MM.1S (cell line): ENCODE measurements around the gene SFXN5.

Experiments used
- DNase-seq: peaks from one replicate; pipeline ENCODE4 v3.0.0-alpha.2; 2015
- H2AFZ ChIP-seq: fragments of 300-600 bp; sonication (generic); 2 replicates; pipeline ENCODE4 v1.6.0; 2016; ENCODE audit warnings: antibody characterized with exemption, low read length
- H3F3A ChIP-seq: fragments of 300-600 bp; sonication (generic); 2 replicates; pipeline ENCODE4 v1.6.1; 2016; ENCODE audit warnings: mild to moderate bottlenecking, antibody characterized with exemption, low read length, moderate library complexity, mixed read lengths; ENCODE audit not compliant: insufficient read depth
- H3K27ac ChIP-seq: fragments of 300-600 bp; sonication (generic); 2 replicates; pipeline ENCODE4 v1.5.1; 2016; ENCODE audit warnings: mild to moderate bottlenecking, low read length
- H3K27me3 ChIP-seq: fragments of 300-600 bp; sonication (generic); replicated peaks from 2 replicates; pipeline ENCODE4 v1.6.0; 2016; ENCODE audit warnings: low read length; ENCODE audit not compliant: insufficient read depth
- H3K36me3 ChIP-seq: fragments of 300-600 bp; sonication (generic); replicated peaks from 2 replicates; pipeline ENCODE4 v1.6.1; 2016; ENCODE audit warnings: mild to moderate bottlenecking, low read length, mixed read lengths; ENCODE audit not compliant: insufficient read depth
- H3K4me1 ChIP-seq: fragments of 300-600 bp; sonication (generic); 2 replicates; pipeline ENCODE4 v1.6.1; 2016; ENCODE audit warnings: low read length, mixed read lengths
- H3K4me2 ChIP-seq: fragments of 300-600 bp; sonication (generic); 2 replicates; pipeline ENCODE4 v1.6.0; 2016; ENCODE audit warnings: low read depth, low read length
- H3K4me3 ChIP-seq: fragments of 300-600 bp; sonication (generic); 2 replicates; pipeline ENCODE4 v1.5.1; 2016; ENCODE audit warnings: low read length, mixed read lengths
- H3K79me2 ChIP-seq: fragments of 300-600 bp; sonication (generic); 2 replicates; pipeline ENCODE4 v1.6.1; 2016; ENCODE audit warnings: mixed run types, low read length, mixed read lengths
- H3K9ac ChIP-seq: fragments of 300-600 bp; sonication (generic); 2 replicates; pipeline ENCODE4 v1.6.1; 2016; ENCODE audit warnings: low read length, mixed read lengths
- H3K9me2 ChIP-seq: fragments of 300-600 bp; sonication (generic); replicated peaks from 2 replicates; pipeline ENCODE4 v1.6.1; 2016; ENCODE audit warnings: mild to moderate bottlenecking, low read length, mixed read lengths; ENCODE audit not compliant: insufficient read depth
- H3K9me3 ChIP-seq: fragments of 300-600 bp; sonication (generic); replicated peaks from 2 replicates; pipeline ENCODE4 v1.6.1; 2016; ENCODE audit warnings: mild to moderate bottlenecking, low read length, mixed read lengths; ENCODE audit not compliant: insufficient read depth
- H4K20me1 ChIP-seq: fragments of 300-600 bp; sonication (generic); 2 replicates; pipeline ENCODE4 v1.6.1; 2016; ENCODE audit warnings: mild to moderate bottlenecking, low read length, moderate library complexity, mixed read lengths; ENCODE audit not compliant: insufficient read depth
- EZH2 ChIP-seq: fragments of 300-600 bp; sonication (generic); optimal IDR thresholded peaks from 2 replicates; pipeline ENCODE3; 2017; ENCODE audit warnings: low read depth, mild to moderate bottlenecking, antibody characterized with exemption, low read length, mixed read lengths
- EZH2phosphoT487 ChIP-seq: fragments of 300-600 bp; sonication (generic); IDR thresholded peaks from 2 replicates; pipeline ENCODE4 v1.6.1; 2018; ENCODE audit warnings: antibody characterized with exemption, low read length
- TF ChIP-seq, protein P1 (sequence below): fragments of 300-600 bp; sonication (generic); IDR thresholded peaks from 2 replicates; pipeline ENCODE4 v1.5.1; 2016; ENCODE audit warnings: antibody characterized with exemption, low read length, mixed read lengths

The SFXN5 gene

DNA sequence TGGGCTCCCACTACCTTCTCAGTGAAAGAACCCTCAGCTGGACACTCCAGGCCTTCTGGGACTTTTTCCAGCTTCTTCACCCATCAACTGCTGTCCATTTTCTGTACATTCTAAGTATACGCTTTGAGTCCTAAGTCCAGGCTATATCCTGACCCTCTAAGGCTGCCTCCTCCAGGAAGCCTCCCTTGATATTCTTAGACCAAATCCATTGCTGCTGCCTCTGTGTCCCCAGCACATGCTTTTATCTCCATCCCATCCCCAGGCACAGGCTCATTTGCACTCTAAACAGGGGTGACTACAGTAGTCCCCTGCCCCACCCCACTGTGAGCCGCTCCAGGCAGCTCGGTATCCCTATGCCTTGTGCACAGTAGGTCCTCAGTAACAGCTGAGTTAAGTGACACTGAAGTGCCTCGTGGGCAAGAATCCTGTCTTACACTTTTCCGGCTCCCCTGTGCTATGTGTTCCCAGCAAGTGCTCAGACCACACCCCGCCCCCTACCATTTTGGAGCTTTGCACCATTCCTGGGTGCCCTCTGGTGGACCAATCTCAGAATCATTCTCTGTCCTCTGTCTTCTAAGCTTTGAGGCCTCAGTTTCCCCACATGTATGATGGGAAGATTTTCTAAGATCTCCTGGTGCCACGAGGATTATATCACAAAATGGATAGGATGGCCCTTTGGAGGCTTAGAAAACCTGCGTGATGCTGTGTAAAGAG, 119.2 kb downstream of the SFXN5 start:
- no peak for DNase-seq
- H3K4me3 ChIP-seq: no peak overlapping the region

DNA sequence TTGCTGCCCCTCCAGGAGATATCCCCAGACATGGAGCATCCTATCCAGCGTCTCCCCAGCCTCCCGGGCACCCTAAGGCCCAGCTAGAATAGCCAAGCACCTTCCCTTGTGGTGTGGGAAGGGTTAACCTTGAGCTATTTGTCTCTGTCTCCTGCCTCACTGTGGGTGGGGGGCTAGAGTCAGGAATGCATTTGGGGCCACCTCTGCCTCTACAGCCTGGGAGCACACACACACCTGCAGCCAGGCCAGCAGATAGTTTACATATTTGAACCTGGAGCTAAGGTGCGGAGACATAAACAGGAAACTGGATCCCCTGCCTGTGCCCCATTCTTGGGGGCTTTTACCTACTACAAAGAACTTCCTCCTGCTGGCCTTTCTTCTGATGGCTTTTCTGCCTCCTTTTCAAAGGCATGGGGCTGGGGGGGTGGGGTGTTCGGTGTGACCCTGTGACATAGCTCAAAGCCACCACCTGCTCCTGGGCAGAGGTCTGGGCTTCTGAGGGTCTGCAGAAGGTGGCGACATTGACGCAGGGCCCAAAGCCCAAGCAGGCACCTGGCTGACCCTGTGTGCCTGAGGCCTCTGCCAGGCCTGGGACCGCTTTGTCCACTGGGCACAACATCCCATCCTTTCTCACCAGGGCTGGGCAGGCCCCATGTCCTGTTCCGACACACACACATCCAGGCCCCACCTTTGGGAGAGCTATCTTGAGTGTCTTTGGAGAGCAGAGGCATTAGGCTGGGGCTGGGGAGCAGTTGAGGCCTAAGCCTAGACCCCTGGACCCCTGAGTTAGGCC, 120.0 kb downstream of the SFXN5 start:
- Histone ChIP-seq H3K79me2 (no peaks in the 10 kb centered on the region), H3K9ac (no peak overlapping the region), H3F3A (no peaks in the 10 kb centered on the region), H3K27ac (no peak overlapping the region), H3K36me3 (no peaks in the 10 kb centered on the region), H3K4me1 (no peaks in the 10 kb centered on the region), H3K27me3 (no peaks in the 10 kb centered on the region), H3K4me3 (no peak overlapping the region), H4K20me1 (no peaks in the 10 kb centered on the region), H3K4me2 (no peak overlapping the region), H3K9me2 (no peaks in the 10 kb centered on the region), H2AFZ (no peak overlapping the region), H3K9me3 (no peaks in the 10 kb centered on the region)
- TF ChIP-seq, protein P1, sequence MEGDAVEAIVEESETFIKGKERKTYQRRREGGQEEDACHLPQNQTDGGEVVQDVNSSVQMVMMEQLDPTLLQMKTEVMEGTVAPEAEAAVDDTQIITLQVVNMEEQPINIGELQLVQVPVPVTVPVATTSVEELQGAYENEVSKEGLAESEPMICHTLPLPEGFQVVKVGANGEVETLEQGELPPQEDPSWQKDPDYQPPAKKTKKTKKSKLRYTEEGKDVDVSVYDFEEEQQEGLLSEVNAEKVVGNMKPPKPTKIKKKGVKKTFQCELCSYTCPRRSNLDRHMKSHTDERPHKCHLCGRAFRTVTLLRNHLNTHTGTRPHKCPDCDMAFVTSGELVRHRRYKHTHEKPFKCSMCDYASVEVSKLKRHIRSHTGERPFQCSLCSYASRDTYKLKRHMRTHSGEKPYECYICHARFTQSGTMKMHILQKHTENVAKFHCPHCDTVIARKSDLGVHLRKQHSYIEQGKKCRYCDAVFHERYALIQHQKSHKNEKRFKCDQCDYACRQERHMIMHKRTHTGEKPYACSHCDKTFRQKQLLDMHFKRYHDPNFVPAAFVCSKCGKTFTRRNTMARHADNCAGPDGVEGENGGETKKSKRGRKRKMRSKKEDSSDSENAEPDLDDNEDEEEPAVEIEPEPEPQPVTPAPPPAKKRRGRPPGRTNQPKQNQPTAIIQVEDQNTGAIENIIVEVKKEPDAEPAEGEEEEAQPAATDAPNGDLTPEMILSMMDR: no peak
- TF ChIP-seq EZH2phosphoT487 (no peak), EZH2 (no peak)
- DNase-seq: no peak

More for the DNA sequence above, 119.2 kb downstream of the SFXN5 start:
- Histone ChIP-seq H3K4me2 (no peak overlapping the region), H4K20me1 (no peaks in the 10 kb centered on the region), H3K9me3 (no peaks in the 10 kb centered on the region), H3K9me2 (no peaks in the 10 kb centered on the region), H3K36me3 (no peaks in the 10 kb centered on the region), H3K9ac (no peak overlapping the region), H3K79me2 (no peaks in the 10 kb centered on the region), H3K27me3 (no peaks in the 10 kb centered on the region), H3K27ac (no peak overlapping the region), H2AFZ (no peak overlapping the region), H3K4me1 (no peaks in the 10 kb centered on the region), H3F3A (no peaks in the 10 kb centered on the region)
- TF ChIP-seq EZH2phosphoT487 (no peak), EZH2 (no peak)
- TF ChIP-seq, protein P1: no peak

DNA sequence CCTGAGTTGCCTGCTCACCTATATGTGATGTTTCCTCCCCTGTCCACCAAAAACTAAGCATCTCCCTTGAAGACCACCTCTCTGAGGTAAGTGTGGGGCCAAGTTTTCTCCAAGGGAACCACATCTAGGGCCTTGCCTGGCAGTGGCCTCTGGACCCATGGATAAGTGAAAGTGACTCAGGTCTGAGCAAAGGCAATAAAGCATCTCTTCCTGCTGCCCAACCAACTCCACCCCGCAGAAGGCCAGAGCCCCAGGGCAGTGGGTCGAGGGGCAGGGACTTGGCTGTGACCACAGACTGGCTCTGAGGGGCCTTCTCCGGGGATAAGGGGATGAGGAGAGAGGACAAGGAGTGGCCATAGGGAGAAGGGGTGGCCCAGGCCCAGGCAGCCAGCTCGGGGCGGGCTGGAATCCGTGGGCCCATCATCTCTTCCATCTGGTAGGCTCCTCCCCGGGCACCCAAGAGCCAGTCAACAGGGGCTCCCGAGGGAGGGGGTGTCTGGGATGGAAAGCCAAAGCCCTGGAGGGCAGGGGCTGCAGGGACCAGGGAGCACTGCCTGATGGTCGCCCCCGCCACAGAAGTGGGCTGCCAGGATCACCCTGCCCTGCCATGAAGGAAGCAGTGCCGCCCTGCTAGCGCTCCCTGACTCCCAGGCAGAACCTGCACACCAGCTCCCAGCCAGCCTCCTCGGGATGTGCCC, 120.8 kb downstream of the SFXN5 start:
- Histone ChIP-seq H3K79me2 (no peaks in the 10 kb centered on the region), H3K9ac (no peak overlapping the region), H3K36me3 (no peaks in the 10 kb centered on the region), H3K4me2 (no peak overlapping the region), H4K20me1 (no peaks in the 10 kb centered on the region), H3F3A (no peaks in the 10 kb centered on the region), H3K27me3 (no peaks in the 10 kb centered on the region), H3K9me3 (no peaks in the 10 kb centered on the region), H3K4me1 (no peaks in the 10 kb centered on the region), H3K27ac (no peak overlapping the region), H2AFZ (no peak overlapping the region), H3K9me2 (no peaks in the 10 kb centered on the region), H3K4me3 (no peak overlapping the region)
- TF ChIP-seq, protein P1: no peak
- no peak for TF ChIP-seq EZH2
- no peak for TF ChIP-seq EZH2phosphoT487
- no peak for DNase-seq
